HEK293 (cell line): ENCODE results near the gene PPP1R3G.
A peak's percentile ranks its signal among the peaks of the same experiment; 100 is the strongest.

Source experiments
- HOXC10 ChIP-seq: sonication (generic); formaldehyde crosslinking; IDR thresholded peaks from 2 replicates; pipeline ENCODE4 v1.8.1; 2023; ENCODE audit warnings: mild to moderate bottlenecking, missing genetic modification reagents
- KLF16 ChIP-seq: fragments of 450-650 bp; formaldehyde crosslinking; IDR thresholded peaks from 2 replicates; pipeline ENCODE4 v1.5.1; 2017; ENCODE audit warnings: missing biosample characterization, missing genetic modification characterization
- KLF8 ChIP-seq: fragments of 450-650 bp; formaldehyde crosslinking; IDR thresholded peaks from 2 replicates; pipeline ENCODE4 v1.5.1; 2016; ENCODE audit warnings: missing biosample characterization, missing genetic modification characterization
- MZF1 ChIP-seq: fragments of 450-650 bp; formaldehyde crosslinking; IDR thresholded peaks from 2 replicates; pipeline ENCODE4 v1.5.1; 2017; ENCODE audit warnings: missing biosample characterization, missing genetic modification characterization, borderline replicate concordance
- SP3 ChIP-seq: fragments of 450-650 bp; formaldehyde crosslinking; IDR thresholded peaks from 2 replicates; pipeline ENCODE4 v1.5.1; 2016; ENCODE audit warnings: missing biosample characterization, missing genetic modification characterization
- TRIM28 ChIP-seq: IDR thresholded peaks from 2 replicates; pipeline ENCODE4 v1.6.1; 2011; ENCODE audit warnings: low read length, control low read depth, borderline replicate concordance
- ZBTB17 ChIP-seq: fragments of 450-650 bp; formaldehyde crosslinking; IDR thresholded peaks from 2 replicates; pipeline ENCODE4 v1.5.1; 2016; ENCODE audit warnings: missing biosample characterization, missing genetic modification characterization
- ZFHX2 ChIP-seq: fragments of 450-650 bp; formaldehyde crosslinking; conservative IDR thresholded peaks from 2 replicates; pipeline ENCODE4 v1.5.1; 2016; ENCODE audit warnings: missing biosample characterization, missing genetic modification characterization
- ZFP41 ChIP-seq: fragments of 450-650 bp; formaldehyde crosslinking; IDR thresholded peaks from 2 replicates; pipeline ENCODE4 v1.5.1; 2016; ENCODE audit warnings: missing biosample characterization, missing genetic modification characterization, borderline replicate concordance
- ZIC2 ChIP-seq: fragments of 450-650 bp; formaldehyde crosslinking; IDR thresholded peaks from 2 replicates; pipeline ENCODE4 v1.5.1; 2016; ENCODE audit warnings: missing biosample characterization, missing genetic modification characterization
- ZNF10 ChIP-seq: fragments of 450-650 bp; formaldehyde crosslinking; IDR thresholded peaks from 2 replicates; pipeline ENCODE4 v1.5.1; 2017; ENCODE audit warnings: missing biosample characterization, missing genetic modification characterization
- ZNF202 ChIP-seq: fragments of 450-650 bp; formaldehyde crosslinking; IDR thresholded peaks from 2 replicates; pipeline ENCODE4 v1.5.1; 2016; ENCODE audit warnings: missing biosample characterization, missing genetic modification characterization, borderline replicate concordance
- ZNF223 ChIP-seq: fragments of 450-650 bp; formaldehyde crosslinking; IDR thresholded peaks from 2 replicates; pipeline ENCODE4 v1.5.1; 2016; ENCODE audit warnings: missing biosample characterization, missing genetic modification characterization
- ZNF248 ChIP-seq: fragments of 450-650 bp; formaldehyde crosslinking; IDR thresholded peaks from 2 replicates; pipeline ENCODE4 v1.5.1; 2017; ENCODE audit warnings: missing biosample characterization, missing genetic modification characterization
- ZNF366 ChIP-seq: fragments of 450-650 bp; formaldehyde crosslinking; conservative IDR thresholded peaks from 2 replicates; pipeline ENCODE4 v1.5.1; 2016; ENCODE audit warnings: missing biosample characterization, missing genetic modification characterization
- ZNF404 ChIP-seq: fragments of 450-650 bp; formaldehyde crosslinking; IDR thresholded peaks from 2 replicates; pipeline ENCODE4 v1.5.1; 2017; ENCODE audit warnings: missing biosample characterization, missing genetic modification characterization
- ZNF48 ChIP-seq: fragments of 450-650 bp; formaldehyde crosslinking; IDR thresholded peaks from 2 replicates; pipeline ENCODE4 v1.5.1; 2016; ENCODE audit warnings: missing biosample characterization, missing genetic modification characterization
- ZNF501 ChIP-seq: fragments of 450-650 bp; formaldehyde crosslinking; IDR thresholded peaks from 2 replicates; pipeline ENCODE4 v1.5.1; 2016; ENCODE audit warnings: missing biosample characterization, missing genetic modification characterization
- ZNF510 ChIP-seq: fragments of 450-650 bp; formaldehyde crosslinking; IDR thresholded peaks from 2 replicates; pipeline ENCODE4 v1.5.1; 2018; ENCODE audit warnings: mild to moderate bottlenecking, missing genetic modification characterization, missing biosample characterization; ENCODE audit not compliant: insufficient replicate concordance
- ZNF521 ChIP-seq: fragments of 450-650 bp; formaldehyde crosslinking; IDR thresholded peaks from 2 replicates; pipeline ENCODE4 v1.5.1; 2017; ENCODE audit warnings: missing biosample characterization, mild to moderate bottlenecking, missing genetic modification characterization
- ZNF529 ChIP-seq: fragments of 450-650 bp; formaldehyde crosslinking; IDR thresholded peaks from 2 replicates; pipeline ENCODE4 v1.5.1; 2017; ENCODE audit warnings: missing genetic modification characterization, missing biosample characterization; ENCODE audit not compliant: insufficient replicate concordance
- ZNF610 ChIP-seq: fragments of 450-650 bp; formaldehyde crosslinking; IDR thresholded peaks from 2 replicates; pipeline ENCODE4 v1.5.1; 2016; ENCODE audit warnings: missing biosample characterization, missing genetic modification characterization, borderline replicate concordance
- ZNF660 ChIP-seq: fragments of 450-650 bp; IDR thresholded peaks from 2 replicates; pipeline ENCODE4 v1.5.1; 2018; ENCODE audit warnings: missing biosample characterization, mild to moderate bottlenecking, missing genetic modification characterization
- ZNF670 ChIP-seq: fragments of 450-650 bp; formaldehyde crosslinking; IDR thresholded peaks from 2 replicates; pipeline ENCODE4 v1.5.1; 2016; ENCODE audit warnings: missing biosample characterization, missing genetic modification characterization, low read depth
- ZNF701 ChIP-seq: fragments of 450-650 bp; formaldehyde crosslinking; IDR thresholded peaks from 2 replicates; pipeline ENCODE4 v1.5.1; 2016; ENCODE audit warnings: missing biosample characterization, missing genetic modification characterization
- ZNF768 ChIP-seq: fragments of 450-650 bp; formaldehyde crosslinking; IDR thresholded peaks from 2 replicates; pipeline ENCODE4 v1.5.1; 2018; ENCODE audit warnings: missing biosample characterization, mild to moderate bottlenecking, missing genetic modification characterization
- ZNF843 ChIP-seq: fragments of 450-650 bp; formaldehyde crosslinking; IDR thresholded peaks from 2 replicates; pipeline ENCODE4 v1.5.1; 2016; ENCODE audit warnings: missing biosample characterization, missing genetic modification characterization
- TF ChIP-seq, protein P1 (sequence below): fragments of 450-650 bp; formaldehyde crosslinking; IDR thresholded peaks from 2 replicates; pipeline ENCODE4 v1.5.1; 2017; ENCODE audit warnings: missing biosample characterization, missing genetic modification characterization
- TF ChIP-seq, protein P2 (sequence below): fragments of 450-650 bp; formaldehyde crosslinking; IDR thresholded peaks from 2 replicates; pipeline ENCODE4 v1.5.1; 2017; ENCODE audit warnings: missing biosample characterization, missing genetic modification characterization
- TF ChIP-seq, protein P3 (sequence below): fragments of 450-650 bp; formaldehyde crosslinking; conservative IDR thresholded peaks from 2 replicates; pipeline ENCODE4 v1.5.1; 2016; ENCODE audit warnings: low read depth, missing biosample characterization, missing genetic modification characterization
- TF ChIP-seq, protein P4 (sequence below): fragments of 450-650 bp; formaldehyde crosslinking; IDR thresholded peaks from 2 replicates; pipeline ENCODE4 v1.5.1; 2016; ENCODE audit warnings: missing biosample characterization, missing genetic modification characterization
- TF ChIP-seq, protein P5 (sequence below): fragments of 450-650 bp; formaldehyde crosslinking; IDR thresholded peaks from 2 replicates; pipeline ENCODE4 v1.5.1; 2016; ENCODE audit warnings: missing biosample characterization, missing genetic modification characterization

The PPP1R3G gene

DNA sequence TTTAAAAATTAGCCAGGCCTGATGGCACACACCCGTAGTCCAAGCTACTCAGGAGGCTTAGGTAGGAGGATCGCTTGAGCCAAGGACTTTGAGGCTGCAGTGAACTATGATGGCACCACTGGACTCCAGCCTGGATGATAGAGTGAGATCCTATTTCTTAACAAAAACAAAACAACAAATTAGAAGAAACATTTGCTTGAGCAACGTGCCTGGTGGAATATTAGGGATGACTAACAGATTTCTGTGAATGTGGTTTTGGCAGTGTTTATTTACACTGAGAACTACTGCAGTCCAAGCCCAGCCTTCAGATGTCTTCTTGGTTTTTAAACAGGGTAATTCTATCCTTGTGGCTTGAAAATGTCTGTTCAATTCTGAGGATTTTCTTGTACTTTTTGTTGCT, 9.2 kb downstream of the PPP1R3G start (continued):
- TF ChIP-seq SP3 (tag by site-specific recombination) (no peak), ZNF48 (tag by site-specific recombination) (no peak), ZNF660 (tag by site-specific recombination) (no peak), TRIM28 (no peak), ZNF501 (tag by site-specific recombination) (no peak), KLF8 (0 out of 2 replicates have a peak, but pooled peaks have one; percentile 27), ZNF510 (tag by site-specific recombination) (no peak), ZNF610 (tag by site-specific recombination) (no peak), ZNF223 (no peak), ZBTB17 (tag by site-specific recombination) (no peak), ZNF521 (tag by site-specific recombination) (no peak), MZF1 (no peak), ZNF529 (tag by site-specific recombination) (no peak), ZNF670 (tag by site-specific recombination) (no peak), ZIC2 (no peak), ZNF248 (no peak), ZNF202 (tag by site-specific recombination) (no peak), HOXC10 (CRISPR knock-in tag) (no peak), ZNF10 (tag by site-specific recombination) (no peak), ZNF366 (tag by site-specific recombination) (no peak), ZNF404 (tag by site-specific recombination) (no peak), ZNF843 (peak; percentile 47; the same call in 1 of the 2 replicates), ZFHX2 (no peak), ZFP41 (tag by site-specific recombination) (no peak), KLF16 (tag by site-specific recombination) (no peak), ZNF701 (tag by site-specific recombination) (no peak), ZNF768 (tag by site-specific recombination) (no peak)
- TF ChIP-seq, protein P1, sequence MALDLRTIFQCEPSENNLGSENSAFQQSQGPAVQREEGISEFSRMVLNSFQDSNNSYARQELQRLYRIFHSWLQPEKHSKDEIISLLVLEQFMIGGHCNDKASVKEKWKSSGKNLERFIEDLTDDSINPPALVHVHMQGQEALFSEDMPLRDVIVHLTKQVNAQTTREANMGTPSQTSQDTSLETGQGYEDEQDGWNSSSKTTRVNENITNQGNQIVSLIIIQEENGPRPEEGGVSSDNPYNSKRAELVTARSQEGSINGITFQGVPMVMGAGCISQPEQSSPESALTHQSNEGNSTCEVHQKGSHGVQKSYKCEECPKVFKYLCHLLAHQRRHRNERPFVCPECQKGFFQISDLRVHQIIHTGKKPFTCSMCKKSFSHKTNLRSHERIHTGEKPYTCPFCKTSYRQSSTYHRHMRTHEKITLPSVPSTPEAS (tag by site-specific recombination) = no peak
- TF ChIP-seq, protein P2, sequence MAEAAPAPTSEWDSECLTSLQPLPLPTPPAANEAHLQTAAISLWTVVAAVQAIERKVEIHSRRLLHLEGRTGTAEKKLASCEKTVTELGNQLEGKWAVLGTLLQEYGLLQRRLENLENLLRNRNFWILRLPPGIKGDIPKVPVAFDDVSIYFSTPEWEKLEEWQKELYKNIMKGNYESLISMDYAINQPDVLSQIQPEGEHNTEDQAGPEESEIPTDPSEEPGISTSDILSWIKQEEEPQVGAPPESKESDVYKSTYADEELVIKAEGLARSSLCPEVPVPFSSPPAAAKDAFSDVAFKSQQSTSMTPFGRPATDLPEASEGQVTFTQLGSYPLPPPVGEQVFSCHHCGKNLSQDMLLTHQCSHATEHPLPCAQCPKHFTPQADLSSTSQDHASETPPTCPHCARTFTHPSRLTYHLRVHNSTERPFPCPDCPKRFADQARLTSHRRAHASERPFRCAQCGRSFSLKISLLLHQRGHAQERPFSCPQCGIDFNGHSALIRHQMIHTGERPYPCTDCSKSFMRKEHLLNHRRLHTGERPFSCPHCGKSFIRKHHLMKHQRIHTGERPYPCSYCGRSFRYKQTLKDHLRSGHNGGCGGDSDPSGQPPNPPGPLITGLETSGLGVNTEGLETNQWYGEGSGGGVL (tag by site-specific recombination) = no peak
- TF ChIP-seq, protein P3, sequence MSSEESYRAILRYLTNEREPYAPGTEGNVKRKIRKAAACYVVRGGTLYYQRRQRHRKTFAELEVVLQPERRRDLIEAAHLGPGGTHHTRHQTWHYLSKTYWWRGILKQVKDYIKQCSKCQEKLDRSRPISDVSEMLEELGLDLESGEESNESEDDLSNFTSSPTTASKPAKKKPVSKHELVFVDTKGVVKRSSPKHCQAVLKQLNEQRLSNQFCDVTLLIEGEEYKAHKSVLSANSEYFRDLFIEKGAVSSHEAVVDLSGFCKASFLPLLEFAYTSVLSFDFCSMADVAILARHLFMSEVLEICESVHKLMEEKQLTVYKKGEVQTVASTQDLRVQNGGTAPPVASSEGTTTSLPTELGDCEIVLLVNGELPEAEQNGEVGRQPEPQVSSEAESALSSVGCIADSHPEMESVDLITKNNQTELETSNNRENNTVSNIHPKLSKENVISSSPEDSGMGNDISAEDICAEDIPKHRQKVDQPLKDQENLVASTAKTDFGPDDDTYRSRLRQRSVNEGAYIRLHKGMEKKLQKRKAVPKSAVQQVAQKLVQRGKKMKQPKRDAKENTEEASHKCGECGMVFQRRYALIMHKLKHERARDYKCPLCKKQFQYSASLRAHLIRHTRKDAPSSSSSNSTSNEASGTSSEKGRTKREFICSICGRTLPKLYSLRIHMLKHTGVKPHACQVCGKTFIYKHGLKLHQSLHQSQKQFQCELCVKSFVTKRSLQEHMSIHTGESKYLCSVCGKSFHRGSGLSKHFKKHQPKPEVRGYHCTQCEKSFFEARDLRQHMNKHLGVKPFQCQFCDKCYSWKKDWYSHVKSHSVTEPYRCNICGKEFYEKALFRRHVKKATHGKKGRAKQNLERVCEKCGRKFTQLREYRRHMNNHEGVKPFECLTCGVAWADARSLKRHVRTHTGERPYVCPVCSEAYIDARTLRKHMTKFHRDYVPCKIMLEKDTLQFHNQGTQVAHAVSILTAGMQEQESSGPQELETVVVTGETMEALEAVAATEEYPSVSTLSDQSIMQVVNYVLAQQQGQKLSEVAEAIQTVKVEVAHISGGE (tag by site-specific recombination) = no peak
- TF ChIP-seq, protein P4, sequence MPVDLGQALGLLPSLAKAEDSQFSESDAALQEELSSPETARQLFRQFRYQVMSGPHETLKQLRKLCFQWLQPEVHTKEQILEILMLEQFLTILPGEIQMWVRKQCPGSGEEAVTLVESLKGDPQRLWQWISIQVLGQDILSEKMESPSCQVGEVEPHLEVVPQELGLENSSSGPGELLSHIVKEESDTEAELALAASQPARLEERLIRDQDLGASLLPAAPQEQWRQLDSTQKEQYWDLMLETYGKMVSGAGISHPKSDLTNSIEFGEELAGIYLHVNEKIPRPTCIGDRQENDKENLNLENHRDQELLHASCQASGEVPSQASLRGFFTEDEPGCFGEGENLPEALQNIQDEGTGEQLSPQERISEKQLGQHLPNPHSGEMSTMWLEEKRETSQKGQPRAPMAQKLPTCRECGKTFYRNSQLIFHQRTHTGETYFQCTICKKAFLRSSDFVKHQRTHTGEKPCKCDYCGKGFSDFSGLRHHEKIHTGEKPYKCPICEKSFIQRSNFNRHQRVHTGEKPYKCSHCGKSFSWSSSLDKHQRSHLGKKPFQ (tag by site-specific recombination) = no peak
- TF ChIP-seq, protein P5, sequence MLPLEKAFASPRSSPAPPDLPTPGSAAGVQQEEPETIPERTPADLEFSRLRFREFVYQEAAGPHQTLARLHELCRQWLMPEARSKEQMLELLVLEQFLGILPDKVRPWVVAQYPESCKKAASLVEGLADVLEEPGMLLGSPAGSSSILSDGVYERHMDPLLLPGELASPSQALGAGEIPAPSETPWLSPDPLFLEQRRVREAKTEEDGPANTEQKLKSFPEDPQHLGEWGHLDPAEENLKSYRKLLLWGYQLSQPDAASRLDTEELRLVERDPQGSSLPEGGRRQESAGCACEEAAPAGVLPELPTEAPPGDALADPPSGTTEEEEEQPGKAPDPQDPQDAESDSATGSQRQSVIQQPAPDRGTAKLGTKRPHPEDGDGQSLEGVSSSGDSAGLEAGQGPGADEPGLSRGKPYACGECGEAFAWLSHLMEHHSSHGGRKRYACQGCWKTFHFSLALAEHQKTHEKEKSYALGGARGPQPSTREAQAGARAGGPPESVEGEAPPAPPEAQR (tag by site-specific recombination) = no peak
